A549 (cell line): ENCODE measurements around the gene FGF2.

Experiments used
- CEBPB ChIP-seq, 2 experiments: fragments of >200 bp in 1 of 2; sonication (Bioruptor Twin) in 1 of 2; formaldehyde crosslinking in 1 of 2; IDR thresholded peaks; 2 replicates each; pipeline ENCODE4 v1.6.1; 2012 to 2016
- CHD4 ChIP-seq: fragments of 200-600 bp; sonication (generic); IDR thresholded peaks from 2 replicates; pipeline ENCODE4 v1.6.1; 2016; ENCODE audit warnings: antibody characterized with exemption, mild to moderate bottlenecking, borderline replicate concordance
- CTCF ChIP-seq: fragments of >200 bp; sonication (Bioruptor Twin); formaldehyde crosslinking; IDR thresholded peaks from 3 replicates; pipeline ENCODE4 v1.5.1; 2016
- ESRRA ChIP-seq: fragments of 150-350 bp; IDR thresholded peaks from 2 replicates; pipeline ENCODE4 v1.6.1; 2014; ENCODE audit warnings: mild to moderate bottlenecking, low read length, borderline replicate concordance
- HOXA7 ChIP-seq: fragments of 250-450 bp; sonication (Bioruptor Pico); IDR thresholded peaks from 2 replicates; pipeline ENCODE4 v1.5.0; 2020; ENCODE audit warnings: mild to moderate bottlenecking, moderate library complexity
- JUNB ChIP-seq: fragments of >200 bp; sonication (Bioruptor Twin); formaldehyde crosslinking; IDR thresholded peaks from 2 replicates; pipeline ENCODE4 v1.6.1; 2016
- NR3C1 ChIP-seq: fragments of >200 bp; sonication (Bioruptor Twin); formaldehyde crosslinking; IDR thresholded peaks from 3 replicates; pipeline ENCODE4 v1.6.1; 2017
- POLR2A ChIP-seq: IDR thresholded peaks from 2 replicates; pipeline ENCODE4 v1.6.1; 2012; ENCODE audit warnings: mild to moderate bottlenecking, low read length
- RCOR1 ChIP-seq: fragments of 150-350 bp; IDR thresholded peaks from 2 replicates; pipeline ENCODE4 v1.6.1; 2014; ENCODE audit warnings: antibody characterized with exemption, low read length, low read depth

GRCh38 chr4:122798101-122798500 lies 28.5 kb upstream of the FGF2 start:
- TF ChIP-seq CTCF = no peak
- no peak for TF ChIP-seq JUNB
- no peak for TF ChIP-seq CHD4
- TF ChIP-seq NR3C1 = no peak
- TF ChIP-seq RCOR1 = no peak
- no peak for TF ChIP-seq HOXA7 (CRISPR knock-in tag)
- TF ChIP-seq POLR2A = no peak
- TF ChIP-seq ESRRA = no peak
- TF ChIP-seq CEBPB (IDR thresholded peaks at IDR 0.05) = no peak
